Vagina (tissue), 2 donors: ENCODE data around the gene PARVB.

ENCODE experiments used
- POLR2A ChIP-seq, 2 donors: fragments of 450-650 bp; IDR thresholded peaks; one replicate each; pipeline ENCODE4 v1.6.1; 2017; ENCODE audit warnings: antibody characterized with exemption in 2 of 2, mild to moderate bottlenecking in 2 of 2, moderate library complexity in 2 of 2
- POLR2AphosphoS5 ChIP-seq, 2 donors: sonication (generic); formaldehyde crosslinking; IDR thresholded peaks; one replicate each; pipeline ENCODE4 v1.9.0; 2017; ENCODE audit warnings: antibody characterized with exemption in 2 of 2, mild to moderate bottlenecking in 2 of 2, low read depth in 1 of 2; ENCODE audit not compliant: insufficient read depth in 1 of 2

GRCh38 chr22:44091751-44092150 is 67.6 kb downstream of the PARVB start:
- no peak for TF ChIP-seq POLR2AphosphoS5 (IDR thresholded peaks at IDR 0.05; ENCODE audit: insufficient read depth in 1 of 2, low read depth in 1 of 2)
- no peak for TF ChIP-seq POLR2A (IDR thresholded peaks at IDR 0.05)
